HCT116 (cell line): ENCODE measurements around the gene PTGDS. TPM values are rescaled to one million over a fixed set of nuclear protein-coding genes. Genes with fewer than 3 reads are reported as not detected.

ENCODE experiments used
- ATAC-seq: fragments of 200-7000 bp; cut with Tn5 transposase; 2 replicates; pipeline ENCODE4 v1.9.1; 2020; ENCODE audit warnings: mild to moderate bottlenecking, moderate library complexity
- BruUV-seq: library from RNA; stranded (reverse); fragments of 400-500 nt; replicated peaks from 2 replicates; lab custom pipeline; 2021; lab: Mats Ljungman, UMichigan
- CTCF ChIA-PET: fragments of 300-600 bp; sonication (Branson Sonifier 250); formaldehyde crosslinking; loops from one replicate; lab custom pipeline; 2021; ENCODE audit warnings: antibody characterized with exemption; lab: Charles Lee
- POLR2A ChIA-PET: fragments of 300-600, 350-600 bp; sonication (Branson Sonifier 250); formaldehyde crosslinking; loops from one replicate; lab custom pipeline; 2021; ENCODE audit warnings: antibody characterized with exemption; lab: Charles Lee
- RAD21 ChIA-PET, 2 experiments: fragments of 300-600 bp; sonication (Branson Sonifier 250); formaldehyde crosslinking; loops; one replicate each; lab custom pipeline; 2023; ENCODE audit warnings: low total read pairs in 2 of 2; ENCODE audit not compliant: uncharacterized antibody in 2 of 2, unreplicated experiment in 2 of 2, low non-redundant PET in 1 of 2; lab: Charles Lee
- DNase-seq: peaks from one replicate; pipeline ENCODE4 v3.0.0-alpha.2; 2010; ENCODE audit warnings: low read depth, low spot score
- H2AFZ ChIP-seq: fragments of 200-600 bp; shearing (Covaris generic), sonication (generic); 2 replicates; pipeline ENCODE4 v1.6.1; 2017; ENCODE audit warnings: low read depth, mixed run types, mixed read lengths, antibody characterized with exemption, low read length; ENCODE audit not compliant: poor library complexity, severe bottlenecking
- H3K27ac ChIP-seq: 2 replicates; pipeline ENCODE4 v1.5.1; 2012; ENCODE audit warnings: low read depth, low read length
- H3K27me3 ChIP-seq: fragments of 200-600 bp; sonication (generic); 2 replicates; pipeline ENCODE4 v1.6.1; 2016; ENCODE audit warnings: mixed run types, low read length, mixed read lengths; ENCODE audit not compliant: insufficient read depth
- H3K36me3 ChIP-seq, 2 experiments: fragments of 200-500 bp in 1 of 2; fragments of 200-600 bp in 1 of 2; sonication (Bioruptor generic) in 1 of 2; sonication (generic) in 1 of 2; 2 replicates each; pipeline versions ENCODE4 v1.5.1 to v1.6.1; 2014 to 2016; ENCODE audit warnings: low read length in 2 of 2, inconsistent platforms in 1 of 2, mixed read lengths in 1 of 2, mixed run types in 1 of 2; ENCODE audit not compliant: insufficient read depth in 2 of 2, control insufficient read depth in 1 of 2
- H3K4me1 ChIP-seq, 2 experiments: fragments of 200-600 bp in 1 of 2; sonication (generic) in 1 of 2; 2 replicates each; pipeline versions ENCODE4 v1.5.1 to v1.6.1; 2012 to 2017; ENCODE audit warnings: low read length in 2 of 2, inconsistent platforms in 1 of 2, mild to moderate bottlenecking in 1 of 2, mixed read lengths in 1 of 2, mixed run types in 1 of 2, moderate library complexity in 1 of 2; ENCODE audit not compliant: insufficient read depth in 2 of 2, control insufficient read depth in 1 of 2
- H3K4me2 ChIP-seq: fragments of 200-600 bp; sonication (generic); 2 replicates; pipeline ENCODE4 v1.6.1; 2017; ENCODE audit warnings: mixed run types, low read length, mixed read lengths
- H3K4me3 ChIP-seq, 2 experiments: fragments of 200-600 bp in 1 of 2; sonication (generic) in 1 of 2; replicated peaks in 1 of 2; 2 replicates each; pipeline ENCODE4 v1.5.1; 2011 to 2016; ENCODE audit warnings: low read length in 2 of 2, control low read depth in 1 of 2, low read depth in 1 of 2, mild to moderate bottlenecking in 1 of 2, mixed read lengths in 1 of 2, mixed run types in 1 of 2
- H3K79me2 ChIP-seq: fragments of 200-600 bp; sonication (generic); 2 replicates; pipeline ENCODE4 v1.6.1; 2017; ENCODE audit warnings: mild to moderate bottlenecking, mixed run types, low read length, moderate library complexity, mixed read lengths; ENCODE audit not compliant: insufficient read depth
- H3K9ac ChIP-seq: fragments of 200-600 bp; sonication (generic); 2 replicates; pipeline ENCODE4 v1.6.1; 2016; ENCODE audit warnings: low read length, mixed read lengths
- H3K9me2 ChIP-seq: fragments of 200-600 bp; sonication (generic), shearing (Covaris generic); 2 replicates; pipeline ENCODE4 v1.6.1; 2017; ENCODE audit warnings: mixed run types, mild to moderate bottlenecking, moderate library complexity; ENCODE audit not compliant: insufficient read depth
- H3K9me3 ChIP-seq, 2 experiments: fragments of 200-500 bp in 1 of 2; fragments of 200-600 bp in 1 of 2; sonication (Bioruptor generic) in 1 of 2; sonication (generic) in 1 of 2; 2 replicates each; pipeline ENCODE4 v1.6.1; 2014 to 2017; ENCODE audit warnings: low read length in 2 of 2, mixed read lengths in 2 of 2, inconsistent platforms in 1 of 2, low read depth in 1 of 2, mild to moderate bottlenecking in 1 of 2, mixed run types in 1 of 2, moderate library complexity in 1 of 2; ENCODE audit not compliant: control insufficient read depth in 1 of 2, insufficient read depth in 1 of 2
- H4K20me1 ChIP-seq: fragments of 200-600 bp; sonication (generic), shearing (Covaris generic); 2 replicates; pipeline ENCODE4 v1.6.1; 2017; ENCODE audit warnings: mixed run types, mild to moderate bottlenecking, moderate library complexity; ENCODE audit not compliant: insufficient read depth
- ATF3 ChIP-seq: IDR thresholded peaks from 2 replicates; pipeline ENCODE4 v1.6.1; 2012
- CEBPB ChIP-seq: IDR thresholded peaks from 2 replicates; pipeline ENCODE4 v1.6.1; 2012; ENCODE audit warnings: low read depth
- CTCF ChIP-seq, 3 experiments: fragments of 200-600 bp in 1 of 3; sonication (generic) in 1 of 3; IDR thresholded peaks in 2 of 3; conservative IDR thresholded peaks in 1 of 3; 2 replicates each; pipeline ENCODE4 v1.5.1; 2012 to 2017; ENCODE audit warnings: low read depth in 2 of 3, low read length in 2 of 3, antibody characterized with exemption in 1 of 3, borderline replicate concordance in 1 of 3, control low read depth in 1 of 3, mild to moderate bottlenecking in 1 of 3, mixed read lengths in 1 of 3, mixed run types in 1 of 3, moderate library complexity in 1 of 3; ENCODE audit not compliant: insufficient read depth in 1 of 3
- EZH2 ChIP-seq: fragments of 200-600 bp; sonication (generic); IDR thresholded peaks from 2 replicates; pipeline ENCODE4 v1.6.1; 2017; ENCODE audit warnings: antibody characterized with exemption, mixed run types
- EZH2phosphoT487 ChIP-seq: fragments of 200-600 bp; IDR thresholded peaks from 2 replicates; pipeline ENCODE4 v1.6.1; 2018; ENCODE audit warnings: antibody characterized with exemption, borderline replicate concordance
- RAD21 ChIP-seq: IDR thresholded peaks from 2 replicates; pipeline ENCODE4 v1.6.1; 2012; ENCODE audit warnings: low read depth, mild to moderate bottlenecking
- SP1 ChIP-seq: IDR thresholded peaks from 2 replicates; pipeline ENCODE4 v1.6.1; 2012; ENCODE audit warnings: low read depth
- SRF ChIP-seq: IDR thresholded peaks from 2 replicates; pipeline ENCODE4 v1.6.1; 2012; ENCODE audit warnings: low read depth
- TCF7L2 ChIP-seq: IDR thresholded peaks from 2 replicates; pipeline ENCODE4 v1.7.0; 2011; ENCODE audit warnings: borderline replicate concordance, inconsistent platforms; ENCODE audit not compliant: insufficient read depth, insufficient read length; ENCODE audit errors: extremely low read depth
- ZFX ChIP-seq: fragments of 450-650 bp; IDR thresholded peaks from 2 replicates; pipeline ENCODE4 v1.6.1; 2017
- intact Hi-C: fragments of 100-400 bp; cut with micrococcal nuclease; formaldehyde crosslinking; loops from 2 replicates; pipeline ENCODE4 v1.10.0; 2022
- total RNA-seq: library from RNA; stranded (reverse); gene quantifications from one replicate; pipeline ENCODE4 v1.2.1, GENCODE V29; 2021; ENCODE audit not compliant: unreplicated experiment

PTGDS gene
- total RNA-seq, 1 experiment from 2014 or later, result 3.1 TPM

DNA sequence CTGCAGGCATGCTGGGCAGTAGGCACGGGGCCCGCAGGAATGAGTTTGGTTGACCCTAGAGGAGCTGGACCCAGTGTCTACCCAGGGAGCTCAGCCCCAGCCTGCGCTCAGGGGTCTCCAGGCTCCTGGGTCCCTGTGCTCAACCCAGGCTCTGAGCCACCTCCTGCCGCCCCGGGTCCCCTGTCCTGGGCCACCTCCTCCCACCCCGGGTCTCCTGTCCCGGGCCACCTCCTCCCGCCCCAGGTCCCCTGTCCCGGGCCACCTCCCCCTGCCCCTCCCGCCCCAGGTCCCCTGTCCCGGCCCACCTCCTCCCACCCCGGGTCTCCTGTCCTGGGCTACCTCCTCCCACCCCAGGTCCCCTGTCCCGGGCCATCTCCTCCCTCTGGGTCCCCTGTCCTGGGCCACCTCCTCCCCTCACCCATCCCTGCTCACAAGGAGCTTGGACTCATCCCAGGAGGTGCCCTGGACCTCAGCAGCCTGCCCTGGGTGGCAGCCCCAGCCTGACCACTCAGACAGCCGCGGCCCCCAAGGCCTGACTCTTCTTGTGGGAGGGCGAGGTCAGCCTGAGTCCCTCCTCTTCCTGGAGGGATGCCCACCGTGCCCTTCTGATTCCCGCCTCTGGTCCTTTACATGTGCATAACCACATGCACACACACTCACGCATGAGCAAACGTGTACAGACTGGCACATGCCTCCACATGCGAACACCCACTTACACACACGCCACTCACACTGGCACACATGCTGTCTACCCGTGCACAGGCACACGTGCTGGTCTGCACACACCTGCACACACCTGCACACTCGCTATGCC is 22.8 kb upstream of the PTGDS start:
- Histone ChIP-seq H3K9me2 (no peaks in the 10 kb centered on the region), H3K9me3 (no peaks in the 10 kb centered on the region), H3K9ac (no peak overlapping the region), H3K27me3 (no peaks in the 10 kb centered on the region), H4K20me1 (no peaks in the 10 kb centered on the region), H2AFZ (no peak overlapping the region), H3K4me1 (peaks cover 8 to 16% of the 10 kb centered on the region in 2 experiments), H3K4me3 (no peak overlapping the region), H3K79me2 (no peaks in the 10 kb centered on the region), H3K27ac (no peak overlapping the region), H3K4me2 (no peak overlapping the region), H3K36me3 (no peaks in the 10 kb centered on the region)
- DNase-seq (no peak), ATAC-seq (no peak)
- POLR2A ChIA-PET, result no interaction called here
- no TSS peak for BruUV-seq
- intact Hi-C loops, result no loop called here
- CTCF ChIA-PET, result no interaction called here
- RAD21 ChIA-PET, result no interaction called here
- TF ChIP-seq EZH2phosphoT487 (no peak), SP1 (no peak), ATF3 (no peak), CTCF (IDR thresholded peaks at IDR 0.05 in 2 of 3, conservative IDR thresholded peaks at IDR 0.05 in 1 of 3; ENCODE audit: borderline replicate concordance in 1 of 3, insufficient read depth in 1 of 3, low read depth in 2 of 3, low read length in 2 of 3) (no peak), SRF (no peak), EZH2 (no peak), TCF7L2 (no peak), ZFX (no peak), CEBPB (no peak), RAD21 (no peak)
